ENCODE data around the gene RNF181. TPM values are rescaled to one million over a fixed set of nuclear protein-coding genes. Genes with fewer than 3 reads are reported as not detected.
A peak's percentile ranks its signal among the peaks of the same experiment; 100 is the strongest.

RNF181 gene
- total and polyA plus RNA-seq, 2 of the 13 experiments (the other 11 are each of a cell fraction or from before 2014, with no cell fraction given) = 224 to 578 TPM

- WGBS (ENCODE audit: low lambda C conversion rate) = 26% methylated on average over 4 of the region's 4 CpGs
- BruUV-seq (replicated peaks) = no TSS peak
Observed at GRCh38 chr2:85566265-85566664, 29.3 kb upstream of the RNF181 start.

More at GRCh38 chr2:85566265-85566664, 29.3 kb upstream of the RNF181 start:
- no peak overlapping the region for H3K9ac ChIP-seq (ENCODE audit: insufficient read depth, low read depth, low read length)
- no peaks in the 10 kb centered on the region for H3K79me2 ChIP-seq (ENCODE audit: insufficient read depth, low read length)
- no peak overlapping the region for H3K4me2 ChIP-seq (ENCODE audit: low read depth, low read length)
- FAIRE-seq (no peak), ATAC-seq (no peak), DNase-seq (ENCODE audit: low spot score) (no peak)
- no peak overlapping the region for H3K27ac ChIP-seq (ENCODE audit: extremely low read length, insufficient read depth, low read length)
- no peaks in the 10 kb centered on the region for H3K9me3 ChIP-seq (ENCODE audit: low read length)
- intact Hi-C loops (cut with micrococcal nuclease; ENCODE audit: unreplicated experiment) = no loop called here
- in situ Hi-C loops (cut with HindIII; ENCODE audit: extremely low pct_ligation_motif_present, low pct_unique_long_range_greater_than_20kb) = no loop called here
- H3K27me3 ChIP-seq (ENCODE audit: control insufficient read depth in 1 of 2, insufficient read depth in 2 of 2, low read length in 2 of 2) = peaks cover 0 to 7% of the 10 kb centered on the region in 2 experiments; a peak in 2 of 5 replicates
- H2AFZ ChIP-seq (ENCODE audit: low read length) = no peak overlapping the region
- H3K4me1 ChIP-seq (ENCODE audit: insufficient read depth, low read length) = peaks cover 25% of the 10 kb centered on the region
- H3K4me3 ChIP-seq (replicated peaks in 1 of 3; ENCODE audit: insufficient read depth in 1 of 3, low read depth in 2 of 3, low read length in 3 of 3) = no peak overlapping the region
- ChIA-PET CTCF (ENCODE audit: low intra/inter-chr PET ratio, low total read pairs) (no interaction called here), POLR2A (interaction anchor here (1.4 to 20.8 kb wide), 3 partner anchors 8 to 33 kb away, joined by 3 to 645 read pairs (median 8); partner anchors contain the start of genes C2orf68, RNF181 and TMEM150A)
- H4K20me1 ChIP-seq (ENCODE audit: insufficient read depth, low read length) = no peaks in the 10 kb centered on the region
- no peaks in the 10 kb centered on the region for H3K36me3 ChIP-seq (replicated peaks in 1 of 2; ENCODE audit: control insufficient read depth in 1 of 2, insufficient read depth in 2 of 2, low read length in 2 of 2)
- TF ChIP-seq NFYB (CRISPR knock-in tag; IDR thresholded peaks at IDR 0.05) = no peak
- TF ChIP-seq RFX3 (CRISPR knock-in tag; IDR thresholded peaks at IDR 0.05) = no peak
- TF ChIP-seq MLXIP (CRISPR knock-in tag; IDR thresholded peaks at IDR 0.05; ENCODE audit: borderline replicate concordance) = no peak
- TF ChIP-seq ZNF572 (CRISPR knock-in tag; IDR thresholded peaks at IDR 0.05) = no peak
- TF ChIP-seq SRSF4 (IDR thresholded peaks at IDR 0.05; ENCODE audit: low read depth, low read length, poor library complexity, severe bottlenecking) = no peak
- TF ChIP-seq ZNF770 (CRISPR knock-in tag; IDR thresholded peaks at IDR 0.05) = peak; percentile 73
- no peak for TF ChIP-seq NR2F6 (IDR thresholded peaks at IDR 0.05)
- TF ChIP-seq NR2F6 (CRISPR knock-in tag; IDR thresholded peaks at IDR 0.05) = no peak
- TF ChIP-seq ZNF318 (CRISPR knock-in tag; IDR thresholded peaks at IDR 0.05) = no peak
- TF ChIP-seq HNF4G (IDR thresholded peaks at IDR 0.05; ENCODE audit: borderline replicate concordance, low read depth, low read length) = peak; percentile 35; the same call in 1 of the 2 replicates
- no peak for TF ChIP-seq HNF4G (CRISPR knock-in tag; IDR thresholded peaks at IDR 0.05; ENCODE audit: borderline replicate concordance, low read depth)
